Gastrocnemius medialis (tissue), 4 donors: ENCODE results near the gene PAX2.

ENCODE experiments used
- CTCF ChIP-seq, 5 experiments: fragments of 450-650 bp in 3 of 5; fragments of 200-600 bp in 2 of 5; sonication (generic) in 2 of 5; IDR thresholded peaks in 4 of 5; conservative IDR thresholded peaks in 1 of 5; 1 replicate in 4 of 5; 2 replicates in 1 of 5; pipeline ENCODE4 v1.5.1; 2016 to 2019; ENCODE audit warnings: antibody characterized with exemption in 5 of 5, mild to moderate bottlenecking in 3 of 5, moderate library complexity in 3 of 5
- POLR2A ChIP-seq, 2 donors: fragments of 450-650 bp; IDR thresholded peaks; one replicate each; pipeline ENCODE4 v1.6.1; 2017; ENCODE audit warnings: antibody characterized with exemption in 2 of 2, mild to moderate bottlenecking in 2 of 2, moderate library complexity in 2 of 2

GRCh38 chr10:100773646-100774045 is 28.3 kb downstream of the PAX2 start:
- no peak for TF ChIP-seq CTCF (IDR thresholded peaks at IDR 0.05 in 4 of 5, conservative IDR thresholded peaks at IDR 0.05 in 1 of 5)
- no peak for TF ChIP-seq POLR2A (IDR thresholded peaks at IDR 0.05)
